ENCODE measurements around the gene DENND4A.

DNA sequence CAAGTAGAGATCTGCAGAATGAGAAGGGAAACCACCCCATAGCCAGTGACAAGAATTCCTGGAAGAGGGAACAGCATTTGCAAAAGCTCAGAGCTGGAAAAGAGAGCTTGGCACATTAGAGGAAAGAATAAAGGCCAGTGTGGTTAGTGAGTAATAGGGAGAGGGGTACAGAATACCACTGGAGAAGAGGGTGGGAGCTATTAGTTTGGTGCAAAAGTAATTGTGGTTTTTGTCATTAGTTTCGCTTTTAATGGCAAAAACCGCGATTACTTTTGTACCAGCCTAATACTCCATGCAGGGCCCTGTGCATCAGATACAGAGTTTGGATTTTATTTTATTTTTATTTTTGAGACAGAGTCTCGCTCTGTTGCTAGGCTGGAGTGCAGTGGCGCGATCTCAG lies 160.6 kb downstream of the DENND4A start:
- TF ChIP-seq, protein P1, sequence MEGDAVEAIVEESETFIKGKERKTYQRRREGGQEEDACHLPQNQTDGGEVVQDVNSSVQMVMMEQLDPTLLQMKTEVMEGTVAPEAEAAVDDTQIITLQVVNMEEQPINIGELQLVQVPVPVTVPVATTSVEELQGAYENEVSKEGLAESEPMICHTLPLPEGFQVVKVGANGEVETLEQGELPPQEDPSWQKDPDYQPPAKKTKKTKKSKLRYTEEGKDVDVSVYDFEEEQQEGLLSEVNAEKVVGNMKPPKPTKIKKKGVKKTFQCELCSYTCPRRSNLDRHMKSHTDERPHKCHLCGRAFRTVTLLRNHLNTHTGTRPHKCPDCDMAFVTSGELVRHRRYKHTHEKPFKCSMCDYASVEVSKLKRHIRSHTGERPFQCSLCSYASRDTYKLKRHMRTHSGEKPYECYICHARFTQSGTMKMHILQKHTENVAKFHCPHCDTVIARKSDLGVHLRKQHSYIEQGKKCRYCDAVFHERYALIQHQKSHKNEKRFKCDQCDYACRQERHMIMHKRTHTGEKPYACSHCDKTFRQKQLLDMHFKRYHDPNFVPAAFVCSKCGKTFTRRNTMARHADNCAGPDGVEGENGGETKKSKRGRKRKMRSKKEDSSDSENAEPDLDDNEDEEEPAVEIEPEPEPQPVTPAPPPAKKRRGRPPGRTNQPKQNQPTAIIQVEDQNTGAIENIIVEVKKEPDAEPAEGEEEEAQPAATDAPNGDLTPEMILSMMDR (IDR thresholded peaks at IDR 0.05), result no peak
- TF ChIP-seq POLR2A (IDR thresholded peaks at IDR 0.05), result no peak
